Cortex of kidney (tissue), 1 donor: ENCODE data around the gene CTSW.
"Not testable (repeated sequence)": the region's sequence is repeated elsewhere in the genome, so short reads cannot be mapped to it uniquely, and the experiment has no call there.

ENCODE experiments used
- DNase-seq: peaks from one replicate; lab custom pipeline; 2025; lab: John Stamatoyannopoulos, UW

The CTSW gene

GRCh38 chr11:65885808-65886536 is 6.3 kb downstream of the CTSW start:
- DNase-seq: no peak

DNA sequence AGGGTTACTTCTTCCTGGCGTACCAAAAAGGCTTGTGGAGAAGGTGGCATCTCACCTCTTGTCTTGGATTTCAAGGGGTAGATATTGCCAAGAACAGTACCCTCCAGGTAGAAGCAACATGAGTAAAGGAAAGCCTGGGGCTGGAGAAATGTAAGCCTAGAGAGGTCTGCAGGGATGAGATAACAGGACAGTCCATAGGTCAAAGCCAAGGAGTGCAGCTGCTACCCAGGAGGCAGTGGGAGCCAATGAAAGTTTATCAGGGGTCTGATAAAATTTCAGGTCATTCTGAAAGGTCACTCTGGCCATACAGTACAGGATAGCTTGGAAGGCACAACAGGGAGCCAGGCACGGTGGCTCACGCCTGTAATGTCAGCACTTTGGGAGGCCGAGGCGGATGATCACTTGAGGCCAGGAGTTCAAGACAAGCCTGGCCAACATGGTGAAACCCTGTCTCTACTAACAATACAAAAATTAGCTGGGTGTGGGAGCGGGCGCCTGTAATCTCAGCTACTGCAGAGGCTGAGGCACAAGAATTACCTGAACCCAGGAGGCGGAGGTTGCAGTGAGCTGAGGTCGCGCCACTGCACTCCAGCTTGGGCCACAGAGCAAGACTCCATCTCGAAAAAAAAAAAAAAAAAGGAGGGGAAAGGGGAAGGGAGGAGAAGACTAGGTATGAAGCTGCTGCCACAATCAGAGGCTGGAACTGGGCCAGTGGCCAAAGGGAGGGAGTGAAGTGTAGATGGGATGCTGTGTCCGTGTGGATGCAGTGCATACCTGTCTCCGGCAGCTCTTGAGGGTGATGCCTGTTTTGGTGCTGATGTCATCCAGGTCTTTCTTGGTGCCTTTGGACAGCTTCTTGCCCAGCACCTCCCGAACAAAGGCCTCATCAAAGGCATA is 7.4 kb downstream of the CTSW start:
- no peak for DNase-seq

DNA sequence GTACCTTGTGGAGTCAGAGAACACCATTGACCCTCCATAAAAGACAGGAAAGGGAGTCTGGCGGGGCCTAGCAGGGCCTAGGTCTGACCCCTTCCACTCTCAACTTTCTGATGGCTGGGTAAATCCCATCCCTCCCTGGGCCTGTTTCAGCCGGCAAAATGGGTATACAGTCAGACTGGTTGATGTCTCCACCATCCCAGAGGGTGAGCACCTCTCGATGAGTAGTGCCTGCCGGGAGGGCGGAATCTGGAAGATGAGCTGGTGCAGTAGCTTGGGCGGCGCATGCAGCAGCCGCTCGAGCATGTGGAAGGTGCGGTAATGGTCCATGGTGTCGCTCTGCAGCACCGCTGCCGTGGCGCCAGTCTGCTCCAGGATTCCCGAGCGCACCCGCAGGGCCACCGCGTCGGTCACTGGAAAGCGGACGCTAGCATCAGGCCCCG is 8.1 kb downstream of the CTSW start:
- no peak for DNase-seq

- no peak for DNase-seq
Measured at GRCh38 chr11:65888163-65888814, 8.7 kb downstream of the CTSW start, which contains the start of gene FIBP. TSS of gene FIBP (minus strand) at chr11:65888471. CDS start at chr11:65888418, 53 bp downstream.

GRCh38 chr11:65890324-65891218 is 10.9 kb downstream of the CTSW start, which contains the start of gene CCDC85B:
TSS of gene CCDC85B (plus strand) at chr11:65890673. CDS start at chr11:65890784, 111 bp downstream.
- no peak for DNase-seq

GRCh38 chr11:65891219-65892136 is 11.8 kb downstream of the CTSW start:
- no peak for DNase-seq

- DNase-seq: not testable (repeated sequence)
Measured at GRCh38 chr11:65892137-65892540, 12.5 kb downstream of the CTSW start.

DNA sequence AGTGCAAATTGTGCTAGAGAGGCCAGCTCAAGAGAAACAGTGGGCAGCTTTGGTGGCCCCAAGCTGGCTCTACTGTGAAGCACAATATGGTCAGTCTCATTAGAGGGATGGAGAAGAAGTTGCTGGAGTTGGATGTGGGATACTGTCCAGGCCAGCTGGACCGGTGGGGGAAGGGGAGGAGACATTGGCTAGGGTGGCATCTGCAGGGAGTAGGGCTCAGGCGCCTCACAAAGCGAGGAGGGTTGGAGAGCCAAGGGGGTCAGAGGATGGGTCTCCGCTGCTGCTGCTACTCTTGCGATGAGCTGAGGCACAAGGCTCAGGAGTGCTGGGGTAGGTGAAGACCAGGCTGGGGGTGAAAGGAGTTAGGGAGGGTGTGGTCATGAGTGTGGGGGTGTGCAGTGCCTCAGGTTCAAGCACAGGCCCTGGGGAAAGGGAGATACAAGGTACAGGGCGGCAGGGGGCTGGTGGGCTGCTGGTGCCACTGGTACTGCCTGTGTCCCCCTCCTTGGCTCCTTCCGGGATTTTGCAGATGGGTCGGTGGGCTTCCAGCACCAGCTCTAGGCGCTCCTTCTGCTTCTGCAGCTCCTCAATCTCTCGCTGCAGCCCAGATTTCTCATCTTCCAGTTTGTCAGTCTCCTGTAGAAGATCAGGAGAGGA is 13.2 kb downstream of the CTSW start:
- no peak for DNase-seq

- DNase-seq: no peak
Measured at GRCh38 chr11:65894034-65894591, 14.5 kb downstream of the CTSW start.

DNA sequence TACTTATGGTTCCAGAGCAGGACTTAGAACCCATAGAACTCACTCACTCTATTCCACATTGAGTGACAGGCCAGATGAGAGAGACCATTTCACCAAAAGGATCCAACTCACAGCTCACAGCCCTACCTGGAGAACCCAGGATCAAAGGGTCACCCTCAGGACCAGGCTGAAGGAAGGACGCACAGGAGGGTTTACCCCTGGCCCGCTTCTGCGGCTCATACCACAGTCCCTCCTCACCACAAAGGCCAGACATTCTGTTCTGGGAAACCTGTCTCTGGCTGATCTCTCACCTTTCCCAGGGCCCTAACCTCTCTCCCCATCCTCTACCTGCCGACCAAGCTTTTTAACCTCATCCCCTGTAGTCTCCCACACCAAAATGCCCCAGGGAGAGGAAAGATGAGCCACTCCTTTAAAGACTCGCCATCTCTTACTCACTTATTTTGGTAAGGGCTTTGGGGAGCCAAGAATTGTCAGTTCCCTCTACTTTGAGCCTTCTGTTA is 15.9 kb downstream of the CTSW start:
- no peak for DNase-seq

DNA sequence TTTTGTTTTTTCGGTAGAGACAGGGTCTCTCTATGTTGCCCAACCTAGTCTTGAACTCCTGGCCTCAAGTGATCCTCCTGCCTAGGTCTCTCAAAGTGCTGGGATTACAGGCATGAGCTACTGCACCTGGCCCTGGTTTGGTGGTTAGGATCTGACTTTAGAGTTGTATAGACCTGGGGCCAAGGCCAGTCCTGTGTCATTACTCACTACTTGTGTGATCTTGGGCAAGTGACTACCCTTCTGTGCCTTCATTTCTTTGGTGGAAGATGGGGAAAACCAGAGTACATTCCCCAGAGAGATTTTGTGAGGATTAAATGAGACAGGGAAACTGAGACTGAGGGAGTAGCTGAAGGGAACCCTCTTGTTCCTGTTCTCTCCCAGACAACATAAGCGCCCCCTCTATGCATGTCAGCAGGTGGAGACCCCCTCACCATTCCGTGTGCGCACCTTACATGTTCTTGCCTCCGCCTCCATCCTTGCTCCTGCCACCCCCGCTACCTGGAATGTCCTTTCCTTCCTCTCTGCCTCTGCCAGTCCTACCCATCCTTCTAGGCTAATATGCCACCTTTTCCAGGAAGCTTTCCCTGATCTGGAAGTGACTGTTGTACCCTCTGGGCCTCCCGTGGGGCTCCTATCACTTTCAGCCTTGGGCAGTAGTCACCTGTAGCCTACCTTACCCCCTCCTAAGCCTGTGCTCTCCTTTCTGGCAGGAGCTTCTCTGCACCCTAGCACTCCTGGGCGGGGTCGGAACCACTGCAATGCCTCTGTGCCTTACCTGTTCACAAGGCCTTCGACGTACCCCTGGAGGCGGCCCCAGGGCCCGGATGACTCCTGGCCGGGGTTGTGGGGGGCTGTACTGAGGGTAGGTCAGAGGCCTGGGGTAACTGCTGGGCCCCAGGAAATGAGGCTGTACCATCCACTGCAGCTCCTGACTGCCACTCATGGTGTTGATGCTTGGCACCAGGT is 16.7 kb downstream of the CTSW start:
- DNase-seq: no peak

DNA sequence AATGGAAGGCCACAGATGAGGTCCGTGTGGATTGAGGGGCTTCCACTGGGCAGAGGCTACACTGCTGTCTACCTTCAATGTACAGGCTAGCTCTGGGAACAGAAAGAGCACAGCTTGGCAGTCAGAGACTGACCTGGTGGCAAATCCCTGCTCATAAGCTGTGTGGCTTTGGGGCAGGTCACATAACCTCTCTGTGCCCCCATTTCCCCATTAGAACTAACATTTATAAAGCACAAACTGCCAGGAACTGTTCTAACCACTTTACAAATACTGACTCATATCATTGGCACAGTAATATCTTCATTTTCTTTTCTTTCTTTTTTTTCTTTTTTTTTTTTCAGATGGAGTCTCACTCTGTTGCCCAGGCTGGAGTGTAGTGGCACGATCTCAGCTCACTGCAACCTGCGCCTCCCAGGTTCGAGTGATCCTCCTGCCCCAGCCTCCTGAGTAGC is 17.4 kb downstream of the CTSW start:
- DNase-seq: no peak

GRCh38 chr11:65898656-65899355 is 19.2 kb downstream of the CTSW start:
- no peak for DNase-seq

- no peak for DNase-seq
Measured at GRCh38 chr11:65899356-65900124, 19.9 kb downstream of the CTSW start.

- DNase-seq: no peak
Measured at GRCh38 chr11:65900125-65900898, 20.7 kb downstream of the CTSW start, which contains the start of gene FOSL1. TSS of gene FOSL1 (minus strand) at chr11:65900388. CDS start at chr11:65900339, 49 bp downstream.

- DNase-seq: no peak
Measured at GRCh38 chr11:65900899-65901180, 21.2 kb downstream of the CTSW start.
